Mucosa of descending colon (tissue), 3 donors: ENCODE measurements around the gene ASTN2. TPM values are rescaled to one million over a fixed set of nuclear protein-coding genes. Genes with fewer than 3 reads are reported as not detected.

Experiments used
- ATAC-seq: fragments of 200-7000 bp; cut with Tn5 transposase; one replicate; pipeline ENCODE4 v1.9.1; 2020; ENCODE audit warnings: mild to moderate bottlenecking, moderate library complexity
- DNase-seq, 3 donors: peaks; one replicate each; pipeline ENCODE4 v3.0.0-alpha.2; 2020
- H3K36me3 ChIP-seq: fragments of 200-600 bp; one replicate; pipeline ENCODE4 v1.8.0; 2021; ENCODE audit warnings: low read depth, mild to moderate bottlenecking
- H3K4me1 ChIP-seq: fragments of 200-600 bp; one replicate; pipeline ENCODE4 v1.8.0; 2021; ENCODE audit warnings: low read depth, mild to moderate bottlenecking
- H3K4me3 ChIP-seq: fragments of 200-600 bp; one replicate; pipeline ENCODE4 v1.8.0; 2021; ENCODE audit warnings: mild to moderate bottlenecking
- H3K9me3 ChIP-seq: fragments of 200-600 bp; one replicate; pipeline ENCODE4 v1.8.0; 2021; ENCODE audit warnings: mild to moderate bottlenecking
- CTCF ChIP-seq: fragments of 200-600 bp; IDR thresholded peaks from one replicate; pipeline ENCODE4 v1.8.0; 2022; ENCODE audit warnings: antibody characterized with exemption, mild to moderate bottlenecking
- intact Hi-C, 2 donors: fragments of 100-400 bp; cut with DNase I in 1 of 2; cut with micrococcal nuclease in 1 of 2; formaldehyde crosslinking; loops; one replicate each; pipeline versions ENCODE4 v1.11.0 to v1.11.1; 2022; cut with DNase I, micrococcal nuclease
- total RNA-seq, 3 donors: library from RNA; stranded (reverse); fragmentation: NEBNext Ultra II Directional in 2 of 3; extraction: Animal tissue kit (Norgen Biotek cat#: 25700) in 2 of 3; gene quantifications; one replicate each; pipeline versions ENCODE4 v1.2.1 to v1.2.4, GENCODE V29; 2021 to 2023
- donor health status: DM: no; HTN: no; CAD: no; lungs with moderate emphysema.
- donor health status: DM: no; HTN: no; CAD: no.
- donor health status: DM: no; HTN: yes; CAD: no.

ASTN2 gene
- total RNA-seq, 3 donors from 2014 or later, result 3.5 to 6.1 (median 5.4) TPM

- H3K4me3 ChIP-seq, result no peak overlapping the region
- no peaks in the 10 kb centered on the region for H3K36me3 ChIP-seq
- TF ChIP-seq CTCF, result no peak
- no peaks in the 10 kb centered on the region for H3K9me3 ChIP-seq
- intact Hi-C loops, result loop anchor here in 1 of 2 donors (10.0 kb wide), 1 partner anchor 133 kb away; no protein-coding TSS in a partner anchor
- DNase-seq (no peak), ATAC-seq (peak; percentile 24)
- no peaks in the 10 kb centered on the region for H3K4me1 ChIP-seq
Measured at GRCh38 chr9:116868201-116868600, 546.7 kb downstream of the ASTN2 start.

DNA sequence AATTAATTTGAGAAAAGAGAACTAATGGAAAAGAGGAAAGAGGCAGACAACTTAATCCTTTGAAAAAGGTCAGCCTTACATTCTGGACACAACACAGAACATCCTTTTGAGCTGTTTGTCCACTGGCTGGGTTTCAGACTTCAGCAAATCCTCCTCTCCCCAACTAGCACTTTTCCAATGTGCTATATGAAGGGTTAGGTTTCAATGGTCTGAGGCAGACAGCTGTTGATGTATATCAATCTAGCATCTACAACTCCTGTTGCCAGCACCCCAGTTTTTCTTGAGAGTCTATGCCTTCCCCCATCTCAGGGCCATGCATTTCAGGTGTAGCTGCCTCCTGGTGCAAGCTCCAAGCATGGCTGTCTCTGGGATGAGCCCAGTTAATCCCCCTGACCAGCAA is 553.5 kb downstream of the ASTN2 start:
- DNase-seq, result no peak
- intact Hi-C loops, result loop anchor here in 1 of 2 donors (10.0 kb wide), 1 partner anchor 127 kb away; no protein-coding TSS in a partner anchor
- no peak for TF ChIP-seq CTCF
- Histone ChIP-seq H3K4me3 (no peak overlapping the region), H3K9me3 (no peaks in the 10 kb centered on the region), H3K4me1 (no peaks in the 10 kb centered on the region), H3K36me3 (no peaks in the 10 kb centered on the region)
- ATAC-seq, result no peak

- H3K4me3 ChIP-seq, result no peak overlapping the region
- peak; percentile 57 for TF ChIP-seq CTCF
- peak in 2 of 3 donors; percentile 42 to 79 for DNase-seq
- H3K36me3 ChIP-seq, result no peaks in the 10 kb centered on the region
- intact Hi-C loops, result loop anchor here in 1 of 2 donors (10.0 kb wide), 1 partner anchor 126 kb away; no protein-coding TSS in a partner anchor
- H3K9me3 ChIP-seq, result no peaks in the 10 kb centered on the region
- no peaks in the 10 kb centered on the region for H3K4me1 ChIP-seq
- peak; percentile 78 for ATAC-seq
Measured at GRCh38 chr9:116860509-116861120, 554.2 kb downstream of the ASTN2 start.

DNA sequence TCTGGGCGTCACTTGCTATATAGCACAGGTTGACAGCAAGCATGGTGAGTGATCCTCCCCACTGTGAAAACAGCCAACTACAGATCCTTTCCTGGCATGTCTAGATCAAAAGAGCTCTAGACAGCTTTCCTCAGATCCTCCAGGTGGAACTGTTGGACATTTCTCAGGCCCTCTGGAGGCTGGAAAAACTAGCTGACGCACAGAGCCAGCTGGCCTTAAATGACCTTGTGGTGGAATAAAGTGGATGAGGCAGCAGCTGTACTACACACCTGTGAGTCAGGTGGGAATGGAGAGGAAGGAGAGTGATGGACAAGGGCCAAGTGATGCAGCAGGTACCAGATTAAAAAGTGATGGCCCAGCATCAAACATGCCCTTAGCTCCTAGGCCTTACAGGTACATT is 555.1 kb downstream of the ASTN2 start:
- DNase-seq (no peak), ATAC-seq (no peak)
- H3K4me1 ChIP-seq, result no peaks in the 10 kb centered on the region
- no peak overlapping the region for H3K4me3 ChIP-seq
- intact Hi-C loops, result loop anchor here in 1 of 2 donors (10.0 kb wide), 1 partner anchor 125 kb away; no protein-coding TSS in a partner anchor
- TF ChIP-seq CTCF, result no peak
- H3K36me3 ChIP-seq, result no peaks in the 10 kb centered on the region
- no peaks in the 10 kb centered on the region for H3K9me3 ChIP-seq

DNA sequence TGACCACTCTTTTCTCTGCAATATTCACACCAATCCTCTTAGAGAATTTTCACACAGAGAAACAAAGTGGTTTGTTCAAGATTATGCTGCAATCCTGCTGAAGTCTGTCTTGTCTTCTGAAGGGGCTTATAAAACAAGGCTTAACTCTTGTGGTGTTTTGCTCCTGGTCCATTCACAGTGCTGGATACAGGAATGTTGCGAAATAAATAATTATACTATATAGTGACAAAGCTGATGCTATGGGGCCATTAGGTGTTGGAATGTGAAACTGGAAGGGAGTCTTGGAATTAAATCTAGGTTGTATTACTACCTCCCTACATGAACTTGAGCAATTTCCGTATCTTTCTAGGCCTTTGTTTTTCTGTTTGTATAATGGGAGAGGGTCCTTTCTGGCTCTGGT is 557.5 kb downstream of the ASTN2 start:
- Histone ChIP-seq H3K9me3 (no peaks in the 10 kb centered on the region), H3K4me3 (no peak overlapping the region), H3K36me3 (no peaks in the 10 kb centered on the region), H3K4me1 (no peaks in the 10 kb centered on the region)
- DNase-seq (no peak), ATAC-seq (no peak)
- intact Hi-C loops, result no loop called here
- TF ChIP-seq CTCF, result no peak
